ENCODE results near the gene MAML3. TPM values are rescaled to one million over a fixed set of nuclear protein-coding genes. Genes with fewer than 3 reads are reported as not detected.

Gene MAML3
- total RNA-seq, 2 donors from 2014 or later = 29.2 to 32.2 TPM

GRCh38 chr4:139852612-139853269 lies 301.2 kb downstream of the MAML3 start:
- Histone ChIP-seq H3K27ac (ENCODE audit: low read depth, low read length) (no peak overlapping the region), H3K4me1 (ENCODE audit: control insufficient read depth, insufficient read depth, low read length) (peaks cover 59% of the 10 kb centered on the region), H3K9ac (ENCODE audit: extremely low read depth, low read length, poor library complexity, severe bottlenecking) (no peak overlapping the region), H3K9me3 (ENCODE audit: control insufficient read depth, low read length) (no peaks in the 10 kb centered on the region), H3K4me3 (ENCODE audit: low read length) (peak overlapping the region; percentile 12), H3K36me3 (ENCODE audit: control insufficient read depth, insufficient read depth, low read length) (peaks cover 8% of the 10 kb centered on the region), H3K27me3 (ENCODE audit: control insufficient read depth, insufficient read depth, low read length, poor library complexity, severe bottlenecking) (no peaks in the 10 kb centered on the region)
- no peak for DNase-seq
- Mint-ChIP-seq H3K4me1 (peaks cover 94% of the 10 kb centered on the region), H3K27ac (peak overlapping the region; percentile 41), H3K36me3 (ENCODE audit: low read depth) (no peaks in the 10 kb centered on the region), H3K27me3 (ENCODE audit: insufficient read depth) (no peaks in the 10 kb centered on the region), H3K9me3 (no peaks in the 10 kb centered on the region), H3K4me3 (no peak overlapping the region)
- TF ChIP-seq CTCF (conservative IDR thresholded peaks at IDR 0.05) = no peak
- WGBS, 2 experiments (ENCODE audit: insufficient coverage in 1 of 2, insufficient read length in 1 of 2) = 78 to 95% methylated on average over 3 to 4 of the region's 4 CpGs

- H3K9ac ChIP-seq (ENCODE audit: extremely low read depth, low read length, poor library complexity, severe bottlenecking) = no peak overlapping the region
- 88 to 90% methylated on average over 4 of the region's 4 CpGs for WGBS, 2 experiments (ENCODE audit: insufficient coverage in 1 of 2, insufficient read length in 1 of 2)
- H3K9me3 ChIP-seq (ENCODE audit: control insufficient read depth, low read length) = no peaks in the 10 kb centered on the region
- no peak for DNase-seq
- H3K27me3 ChIP-seq (ENCODE audit: control insufficient read depth, insufficient read depth, low read length, poor library complexity, severe bottlenecking) = no peaks in the 10 kb centered on the region
- Mint-ChIP-seq H3K9me3 (no peaks in the 10 kb centered on the region), H3K4me1 (peaks cover 94% of the 10 kb centered on the region), H3K36me3 (ENCODE audit: low read depth) (no peaks in the 10 kb centered on the region), H3K4me3 (no peak overlapping the region), H3K27ac (peak overlapping the region; percentile 85), H3K27me3 (ENCODE audit: insufficient read depth) (no peaks in the 10 kb centered on the region)
- no peak overlapping the region for H3K27ac ChIP-seq (ENCODE audit: low read depth, low read length)
- peaks cover 8% of the 10 kb centered on the region for H3K36me3 ChIP-seq (ENCODE audit: control insufficient read depth, insufficient read depth, low read length)
- TF ChIP-seq CTCF (conservative IDR thresholded peaks at IDR 0.05) = no peak
- H3K4me3 ChIP-seq (ENCODE audit: low read length) = no peak overlapping the region
- H3K4me1 ChIP-seq (ENCODE audit: control insufficient read depth, insufficient read depth, low read length) = peaks cover 55% of the 10 kb centered on the region
These were observed 302.3 kb downstream of the MAML3 start for GRCh38 chr4:139851639-139852038.

- H3K27me3 Mint-ChIP-seq (ENCODE audit: insufficient read depth) = no peaks in the 10 kb centered on the region
- Histone ChIP-seq H3K27ac (ENCODE audit: low read depth, low read length) (no peak overlapping the region), H3K9ac (ENCODE audit: extremely low read depth, low read length, poor library complexity, severe bottlenecking) (no peak overlapping the region), H3K27me3 (ENCODE audit: control insufficient read depth, insufficient read depth, low read length, poor library complexity, severe bottlenecking) (no peaks in the 10 kb centered on the region), H3K36me3 (ENCODE audit: control insufficient read depth, insufficient read depth, low read length) (peaks cover 8% of the 10 kb centered on the region), H3K4me3 (ENCODE audit: low read length) (no peak overlapping the region), H3K9me3 (ENCODE audit: control insufficient read depth, low read length) (no peaks in the 10 kb centered on the region), H3K4me1 (ENCODE audit: control insufficient read depth, insufficient read depth, low read length) (peaks cover 50% of the 10 kb centered on the region)
- no peak for TF ChIP-seq CTCF (conservative IDR thresholded peaks at IDR 0.05)
- H3K4me1 Mint-ChIP-seq = peaks cover 89% of the 10 kb centered on the region
- no peaks in the 10 kb centered on the region for H3K36me3 Mint-ChIP-seq (ENCODE audit: low read depth)
- H3K9me3 Mint-ChIP-seq = no peaks in the 10 kb centered on the region
- WGBS, 2 experiments (ENCODE audit: insufficient coverage in 1 of 2, insufficient read length in 1 of 2) = 98 to 100% methylated on average over 2 of the region's 2 CpGs
- H3K4me3 Mint-ChIP-seq = no peak overlapping the region
- peak overlapping the region; percentile 85 for H3K27ac Mint-ChIP-seq
- DNase-seq = no peak
These were observed 302.9 kb downstream of the MAML3 start for GRCh38 chr4:139851133-139851532.
